K562 (cell line): Measurements from ENCODE around the gene CNPY4. TPM values are rescaled to one million over a fixed set of nuclear protein-coding genes. Genes with fewer than 3 reads are reported as not detected.

Source experiments
- CEBPB ChIP-seq: fragments of 450-650 bp; IDR thresholded peaks from 2 replicates; pipeline ENCODE4 v1.6.1; 2016; ENCODE audit warnings: missing genetic modification characterization, missing compliant biosample characterization
- ETS2 ChIP-seq: IDR thresholded peaks from 2 replicates; pipeline ENCODE4 v1.6.1; 2016; ENCODE audit warnings: borderline replicate concordance, missing genetic modification characterization, mild to moderate bottlenecking, moderate library complexity, missing compliant biosample characterization; ENCODE audit not compliant: poor library complexity, severe bottlenecking
- FOSL1 ChIP-seq: fragments of 200-800 bp; sonication (Bioruptor generic); conservative IDR thresholded peaks from 2 replicates; pipeline ENCODE4 v1.6.1; 2016; ENCODE audit warnings: missing genetic modification characterization, missing compliant biosample characterization
- ILF3 ChIP-seq: fragments of 450-650 bp; IDR thresholded peaks from 2 replicates; pipeline ENCODE4 v1.6.1; 2018; ENCODE audit warnings: antibody characterized with exemption, mild to moderate bottlenecking, moderate library complexity, borderline replicate concordance
- NFIX ChIP-seq: fragments of 250-450 bp; sonication (Bioruptor Pico); IDR thresholded peaks from 2 replicates; pipeline ENCODE4 v1.4.0; 2020; ENCODE audit warnings: low read depth, mild to moderate bottlenecking, moderate library complexity
- RBM25 ChIP-seq: fragments of 200-400 bp; formaldehyde crosslinking; IDR thresholded peaks from 2 replicates; pipeline ENCODE4 v1.6.1; 2018; ENCODE audit warnings: low read length, low read depth, moderate library complexity; ENCODE audit not compliant: severe bottlenecking
- RFX1 ChIP-seq: fragments of 450-650 bp; IDR thresholded peaks from 2 replicates; pipeline ENCODE4 v1.6.1; 2016; ENCODE audit warnings: mild to moderate bottlenecking, moderate library complexity
- SMAD2 ChIP-seq: fragments of 150-350 bp; IDR thresholded peaks from 2 replicates; pipeline ENCODE4 v1.6.1; 2014; ENCODE audit warnings: low read depth, mild to moderate bottlenecking, low read length
- ZFPM2 ChIP-seq: fragments of 250-450 bp; sonication (Bioruptor Pico); IDR thresholded peaks from 2 replicates; pipeline ENCODE4 v1.5.1; 2022; ENCODE audit warnings: mild to moderate bottlenecking
- ZNF146 ChIP-seq: IDR thresholded peaks from one replicate; pipeline ENCODE4 v1.6.1; 2018; ENCODE audit warnings: missing compliant biosample characterization; ENCODE audit not compliant: unreplicated experiment
- ZNF695 ChIP-seq: fragments of 450-650 bp; formaldehyde crosslinking; IDR thresholded peaks from 2 replicates; pipeline ENCODE4 v1.4.0; 2020; ENCODE audit warnings: mild to moderate bottlenecking, moderate library complexity
- ZSCAN29 ChIP-seq: fragments of 450-650 bp; IDR thresholded peaks from 2 replicates; pipeline ENCODE4 v1.6.1; 2017
- polyA plus RNA-seq, 8 experiments: library from polyadenylated mRNA; depleted of rRNA in 4 of 8; stranded (reverse) in 5 of 8; unstranded in 3 of 8; fragments of >200 nt; fragmentation: Nextera tagmentation in 2 of 8; fragmentation: Illumina TruSeq in 1 of 8; extraction: Ambion mirVana in 2 of 8; extraction: Trizol in 1 of 8; gene quantifications; 2 replicates each; pipeline versions ENCODE4 v1.2.1 to v1.2.3, GENCODE V29; 2011 to 2014; ENCODE audit warnings: inconsistent platforms in 1 of 8, missing spikeins in 1 of 8
- total RNA-seq, 7 experiments: library from RNA; depleted of rRNA in 6 of 7; stranded (reverse); fragments of >200 nt in 6 of 7; fragmentation: Illumina TruSeq in 2 of 7; extraction: Trizol in 2 of 7; gene quantifications; 2 replicates each; pipeline versions ENCODE4 v1.2.1 to v1.2.3, GENCODE V29; 2011 to 2021; ENCODE audit warnings: low replicate concordance in 1 of 7
- TF ChIP-seq, protein P1 (sequence below), 2 experiments: fragments of 450-650 bp; formaldehyde crosslinking in 1 of 2; IDR thresholded peaks; 2 replicates each; pipeline versions ENCODE4 v1.4.0 to v1.6.1; 2014 to 2020; ENCODE audit warnings: mild to moderate bottlenecking in 2 of 2, borderline replicate concordance in 1 of 2, low read depth in 1 of 2
- TF ChIP-seq, protein P2 (sequence below), 2 experiments: fragments of 450-650 bp; IDR thresholded peaks; 2 replicates each; pipeline ENCODE4 v1.6.1; 2018; ENCODE audit warnings: mild to moderate bottlenecking in 2 of 2, low read depth in 1 of 2; ENCODE audit not compliant: partially characterized antibody in 2 of 2

Gene CNPY4
- total and polyA plus RNA-seq, 9 of the 15 experiments (the other 6 are each of a cell fraction or from before 2014, with no cell fraction given), result 1.9 to 11.2 (median 7.0) TPM

DNA sequence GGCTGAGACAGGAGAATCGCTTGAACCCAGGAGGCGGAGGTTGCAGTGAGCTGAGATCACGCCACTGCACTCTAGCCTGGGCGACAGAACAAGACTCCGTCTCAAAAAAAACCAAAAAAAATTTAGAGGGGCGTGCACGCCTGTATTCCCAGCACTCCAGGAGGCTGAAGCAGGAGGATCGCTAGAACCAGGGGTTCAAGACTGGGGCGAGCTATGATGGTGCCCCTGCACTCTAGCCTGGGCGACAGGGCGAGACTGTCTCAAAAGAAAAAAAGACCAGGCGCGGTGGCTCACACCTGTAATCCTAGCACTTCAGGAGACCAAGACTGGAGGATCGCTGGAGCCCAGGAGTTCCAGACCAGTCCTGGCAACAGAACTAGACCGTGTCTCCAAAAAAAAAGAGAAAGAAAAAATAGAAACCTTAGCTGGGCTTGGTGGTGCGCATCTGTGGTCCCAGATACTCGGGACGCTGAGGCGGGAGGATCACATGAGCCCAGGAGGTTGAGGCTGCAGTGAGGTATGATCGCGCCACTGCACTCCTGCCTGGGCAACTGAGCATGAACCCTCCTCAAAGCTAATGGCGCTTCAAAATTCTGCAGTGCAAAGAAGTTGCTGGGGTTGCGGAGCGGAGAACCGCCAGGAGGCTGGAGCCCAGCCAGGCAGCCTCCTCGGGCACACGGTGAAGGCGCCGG is 7.0 kb downstream of the CNPY4 start (continued):
- TF ChIP-seq, protein P1, sequence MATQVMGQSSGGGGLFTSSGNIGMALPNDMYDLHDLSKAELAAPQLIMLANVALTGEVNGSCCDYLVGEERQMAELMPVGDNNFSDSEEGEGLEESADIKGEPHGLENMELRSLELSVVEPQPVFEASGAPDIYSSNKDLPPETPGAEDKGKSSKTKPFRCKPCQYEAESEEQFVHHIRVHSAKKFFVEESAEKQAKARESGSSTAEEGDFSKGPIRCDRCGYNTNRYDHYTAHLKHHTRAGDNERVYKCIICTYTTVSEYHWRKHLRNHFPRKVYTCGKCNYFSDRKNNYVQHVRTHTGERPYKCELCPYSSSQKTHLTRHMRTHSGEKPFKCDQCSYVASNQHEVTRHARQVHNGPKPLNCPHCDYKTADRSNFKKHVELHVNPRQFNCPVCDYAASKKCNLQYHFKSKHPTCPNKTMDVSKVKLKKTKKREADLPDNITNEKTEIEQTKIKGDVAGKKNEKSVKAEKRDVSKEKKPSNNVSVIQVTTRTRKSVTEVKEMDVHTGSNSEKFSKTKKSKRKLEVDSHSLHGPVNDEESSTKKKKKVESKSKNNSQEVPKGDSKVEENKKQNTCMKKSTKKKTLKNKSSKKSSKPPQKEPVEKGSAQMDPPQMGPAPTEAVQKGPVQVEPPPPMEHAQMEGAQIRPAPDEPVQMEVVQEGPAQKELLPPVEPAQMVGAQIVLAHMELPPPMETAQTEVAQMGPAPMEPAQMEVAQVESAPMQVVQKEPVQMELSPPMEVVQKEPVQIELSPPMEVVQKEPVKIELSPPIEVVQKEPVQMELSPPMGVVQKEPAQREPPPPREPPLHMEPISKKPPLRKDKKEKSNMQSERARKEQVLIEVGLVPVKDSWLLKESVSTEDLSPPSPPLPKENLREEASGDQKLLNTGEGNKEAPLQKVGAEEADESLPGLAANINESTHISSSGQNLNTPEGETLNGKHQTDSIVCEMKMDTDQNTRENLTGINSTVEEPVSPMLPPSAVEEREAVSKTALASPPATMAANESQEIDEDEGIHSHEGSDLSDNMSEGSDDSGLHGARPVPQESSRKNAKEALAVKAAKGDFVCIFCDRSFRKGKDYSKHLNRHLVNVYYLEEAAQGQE (IDR thresholded peaks at IDR 0.05; ENCODE audit: borderline replicate concordance), result no peak
- TF ChIP-seq, protein P1 (CRISPR knock-in tag; IDR thresholded peaks at IDR 0.05; ENCODE audit: low read depth), result no peak
- TF ChIP-seq, protein P2, sequence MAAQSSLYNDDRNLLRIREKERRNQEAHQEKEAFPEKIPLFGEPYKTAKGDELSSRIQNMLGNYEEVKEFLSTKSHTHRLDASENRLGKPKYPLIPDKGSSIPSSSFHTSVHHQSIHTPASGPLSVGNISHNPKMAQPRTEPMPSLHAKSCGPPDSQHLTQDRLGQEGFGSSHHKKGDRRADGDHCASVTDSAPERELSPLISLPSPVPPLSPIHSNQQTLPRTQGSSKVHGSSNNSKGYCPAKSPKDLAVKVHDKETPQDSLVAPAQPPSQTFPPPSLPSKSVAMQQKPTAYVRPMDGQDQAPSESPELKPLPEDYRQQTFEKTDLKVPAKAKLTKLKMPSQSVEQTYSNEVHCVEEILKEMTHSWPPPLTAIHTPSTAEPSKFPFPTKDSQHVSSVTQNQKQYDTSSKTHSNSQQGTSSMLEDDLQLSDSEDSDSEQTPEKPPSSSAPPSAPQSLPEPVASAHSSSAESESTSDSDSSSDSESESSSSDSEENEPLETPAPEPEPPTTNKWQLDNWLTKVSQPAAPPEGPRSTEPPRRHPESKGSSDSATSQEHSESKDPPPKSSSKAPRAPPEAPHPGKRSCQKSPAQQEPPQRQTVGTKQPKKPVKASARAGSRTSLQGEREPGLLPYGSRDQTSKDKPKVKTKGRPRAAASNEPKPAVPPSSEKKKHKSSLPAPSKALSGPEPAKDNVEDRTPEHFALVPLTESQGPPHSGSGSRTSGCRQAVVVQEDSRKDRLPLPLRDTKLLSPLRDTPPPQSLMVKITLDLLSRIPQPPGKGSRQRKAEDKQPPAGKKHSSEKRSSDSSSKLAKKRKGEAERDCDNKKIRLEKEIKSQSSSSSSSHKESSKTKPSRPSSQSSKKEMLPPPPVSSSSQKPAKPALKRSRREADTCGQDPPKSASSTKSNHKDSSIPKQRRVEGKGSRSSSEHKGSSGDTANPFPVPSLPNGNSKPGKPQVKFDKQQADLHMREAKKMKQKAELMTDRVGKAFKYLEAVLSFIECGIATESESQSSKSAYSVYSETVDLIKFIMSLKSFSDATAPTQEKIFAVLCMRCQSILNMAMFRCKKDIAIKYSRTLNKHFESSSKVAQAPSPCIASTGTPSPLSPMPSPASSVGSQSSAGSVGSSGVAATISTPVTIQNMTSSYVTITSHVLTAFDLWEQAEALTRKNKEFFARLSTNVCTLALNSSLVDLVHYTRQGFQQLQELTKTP (IDR thresholded peaks at IDR 0.05; ENCODE audit: low read depth in 1 of 2, partially characterized antibody in 2 of 2), result peak in 1 of 2 experiments; percentile 20
- no peak for TF ChIP-seq ZNF146 (CRISPR knock-in tag)
- no peak for TF ChIP-seq ETS2 (tag)
- no peak for TF ChIP-seq RBM25
- no peak for TF ChIP-seq ZNF695
- 0 out of 2 replicates have a peak, but pooled peaks have one; percentile 49 for TF ChIP-seq FOSL1
- TF ChIP-seq CEBPB (tag), result no peak
- no peak for TF ChIP-seq ZSCAN29
- TF ChIP-seq RFX1, result no peak
- TF ChIP-seq NFIX (CRISPR knock-in tag), result peak; percentile 49; the same call in 1 of the 2 replicates
- no peak for TF ChIP-seq ZFPM2 (CRISPR knock-in tag)
- TF ChIP-seq ILF3, result no peak
- no peak for TF ChIP-seq SMAD2
